ENCODE measurements around the gene TFIP11.

TFIP11 gene

GRCh38 chr22:26512149-26512793 lies at the start of gene TFIP11:
TSS of gene TFIP11 (minus strand) at chr22:26512473. CDS start at chr22:26510272, 2,201 bp downstream.
- peak; percentile 89 to 95 for DNase-seq (ENCODE audit: low read depth in 2 of 2)

- DNase-seq (ENCODE audit: low read depth in 2 of 2), result no peak
These were observed 49.6 kb upstream of the TFIP11 start for GRCh38 chr22:26561756-26562417.

- no peak for DNase-seq (ENCODE audit: low read depth in 2 of 2)
These were observed 47.8 kb upstream of the TFIP11 start for GRCh38 chr22:26559961-26560575.

GRCh38 chr22:26558248-26558895 lies 46.1 kb upstream of the TFIP11 start:
- no peak for DNase-seq (ENCODE audit: low read depth in 2 of 2)

- DNase-seq (ENCODE audit: low read depth in 2 of 2), result no peak
These were observed 44.6 kb upstream of the TFIP11 start for GRCh38 chr22:26556904-26557303.

- no peak for DNase-seq (ENCODE audit: low read depth in 2 of 2)
These were observed 43.2 kb upstream of the TFIP11 start for GRCh38 chr22:26555478-26555877.

GRCh38 chr22:26554956-26555355 lies 42.7 kb upstream of the TFIP11 start:
- no peak for DNase-seq (ENCODE audit: low read depth in 2 of 2)

- no peak for DNase-seq (ENCODE audit: low read depth in 2 of 2)
These were observed 40.9 kb upstream of the TFIP11 start for GRCh38 chr22:26553056-26553752.

- no peak for DNase-seq (ENCODE audit: low read depth in 2 of 2)
These were observed 40.2 kb upstream of the TFIP11 start for GRCh38 chr22:26552466-26552865.

GRCh38 chr22:26551568-26551967 lies 39.3 kb upstream of the TFIP11 start:
- no peak for DNase-seq (ENCODE audit: low read depth in 2 of 2)

- no peak for DNase-seq (ENCODE audit: low read depth in 2 of 2)
These were observed 38.3 kb upstream of the TFIP11 start for GRCh38 chr22:26550498-26551033.

- no peak for DNase-seq (ENCODE audit: low read depth in 2 of 2)
These were observed 37.7 kb upstream of the TFIP11 start for GRCh38 chr22:26549902-26550497.

GRCh38 chr22:26548984-26549383 lies 36.7 kb upstream of the TFIP11 start:
- DNase-seq (ENCODE audit: low read depth in 2 of 2), result no peak

GRCh38 chr22:26548303-26548702 lies 36.0 kb upstream of the TFIP11 start:
- no peak for DNase-seq (ENCODE audit: low read depth in 2 of 2)

- DNase-seq (ENCODE audit: low read depth in 2 of 2), result no peak
These were observed 35.6 kb upstream of the TFIP11 start for GRCh38 chr22:26547837-26548236.

- peak; percentile 7 to 13 for DNase-seq (ENCODE audit: low read depth in 2 of 2)
These were observed 35.2 kb upstream of the TFIP11 start for GRCh38 chr22:26547426-26547825.

GRCh38 chr22:26546282-26546681 lies 34.0 kb upstream of the TFIP11 start:
- no peak for DNase-seq (ENCODE audit: low read depth in 2 of 2)

GRCh38 chr22:26545827-26546226 lies 33.6 kb upstream of the TFIP11 start:
- DNase-seq (ENCODE audit: low read depth in 2 of 2), result no peak

GRCh38 chr22:26545385-26545784 lies 33.1 kb upstream of the TFIP11 start:
- DNase-seq (ENCODE audit: low read depth in 2 of 2), result no peak

- no peak for DNase-seq (ENCODE audit: low read depth in 2 of 2)
These were observed 32.2 kb upstream of the TFIP11 start for GRCh38 chr22:26544489-26544888.

GRCh38 chr22:26542831-26543230 lies 30.6 kb upstream of the TFIP11 start:
- DNase-seq (ENCODE audit: low read depth in 2 of 2), result no peak
